Transverse colon (tissue), 4 donors: ENCODE measurements around the gene UBASH3A. TPM values are rescaled to one million over a fixed set of nuclear protein-coding genes. Genes with fewer than 3 reads are reported as not detected.
A peak's percentile ranks its signal among the peaks of the same experiment; 100 is the strongest.

Experiments
- DNase-seq: peaks from one replicate; pipeline ENCODE4 v3.0.0-alpha.2; 2019
- H3K27ac ChIP-seq, 4 donors: fragments of 200-600 bp; sonication (generic); 2 replicates each; pipeline ENCODE4 v1.5.1; 2016 to 2018; ENCODE audit warnings: inconsistent platforms in 4 of 4
- H3K27me3 ChIP-seq: fragments of 200-600 bp; sonication (generic); 2 replicates; pipeline ENCODE4 v1.5.1; 2017; ENCODE audit warnings: inconsistent platforms
- H3K36me3 ChIP-seq, 4 donors: fragments of 200-600 bp; sonication (generic); 2 replicates each; pipeline ENCODE4 v1.5.1; 2017 to 2019; ENCODE audit warnings: inconsistent platforms in 4 of 4
- H3K4me1 ChIP-seq, 4 donors: fragments of 200-600 bp; sonication (generic); 2 replicates each; pipeline ENCODE4 v1.5.1; 2017 to 2020; ENCODE audit warnings: inconsistent platforms in 4 of 4
- H3K4me3 ChIP-seq, 4 donors: fragments of 200-600 bp; sonication (generic); 1 replicate in 1 of 4; 2 replicates in 3 of 4; pipeline versions ENCODE4 v1.5.1 to v1.6.1; 2017 to 2019; ENCODE audit warnings: inconsistent platforms in 4 of 4
- H3K9me3 ChIP-seq, 2 donors: fragments of 200-600 bp; sonication (generic); 2 replicates each; pipeline ENCODE4 v1.5.1; 2017 to 2019; ENCODE audit warnings: inconsistent platforms in 2 of 2
- CTCF ChIP-seq, 5 experiments: fragments of 200-600 bp in 3 of 5; fragments of 450-650 bp in 2 of 5; sonication (generic) in 3 of 5; IDR thresholded peaks; 1 replicate in 2 of 5; 2 replicates in 3 of 5; pipeline ENCODE4 v1.5.1; 2016 to 2017; ENCODE audit warnings: antibody characterized with exemption in 5 of 5, inconsistent platforms in 3 of 5, mild to moderate bottlenecking in 2 of 5, moderate library complexity in 1 of 5
- EP300 ChIP-seq: sonication (generic); formaldehyde crosslinking; IDR thresholded peaks from one replicate; pipeline ENCODE4 v1.6.1; 2017; ENCODE audit warnings: antibody characterized with exemption, low read depth
- POLR2A ChIP-seq: fragments of 450-650 bp; IDR thresholded peaks from one replicate; pipeline ENCODE4 v1.6.1; 2016; ENCODE audit warnings: antibody characterized with exemption, mild to moderate bottlenecking, moderate library complexity
- POLR2AphosphoS5 ChIP-seq, 3 donors: sonication (generic); formaldehyde crosslinking; IDR thresholded peaks; one replicate each; pipeline ENCODE4 v1.6.1; 2016; ENCODE audit warnings: antibody characterized with exemption in 3 of 3
- WGBS, 2 donors: methylation state at CpG; one replicate each; pipeline ENCODE4 v1.1.5; 2018; ENCODE audit warnings: low coverage in 1 of 2; 5-methylcytosine and 5-hydroxymethylcytosine counted together
- in situ Hi-C, 4 donors: fragments of 200-750 bp; cut with MboI; loops; one replicate each; pipeline versions ENCODE4 v1.15.0 to v1.15.1; 2017; ENCODE audit warnings: low sequenced_read_pairs in 3 of 4, low pct_ligation_motif_present in 1 of 4, low pct_unique_long_range_greater_than_20kb in 1 of 4
- intact Hi-C: fragments of 100-400 bp; cut with DNase I; formaldehyde crosslinking; loops from one replicate; pipeline ENCODE4 v1.15.1; 2023; ENCODE audit warnings: low total_unique reads
- total RNA-seq, 4 donors: library from RNA; depleted of rRNA; stranded (reverse); fragments of >200 nt; gene quantifications; one replicate each; pipeline ENCODE4 v1.1.0, GENCODE V29; 2016

UBASH3A gene
- total RNA-seq, 4 donors from 2014 or later = 0.37 to 3.0 (median 0.82) TPM; not detected in 1

GRCh38 chr21:42376338-42376982, 27.2 kb upstream of the UBASH3A start:
- DNase-seq = peak; percentile 65
- H3K27ac ChIP-seq = peak overlapping the region; percentile 41 to 71 (median 62)
- WGBS, 2 donors = 58 to 68% methylated on average over 11 to 32 of the region's 32 CpGs
- H3K4me3 ChIP-seq = peak overlapping the region in 1 of 4 donors; percentile 22
- no peaks in the 10 kb centered on the region for H3K36me3 ChIP-seq
- no peaks in the 10 kb centered on the region for H3K9me3 ChIP-seq
- H3K4me1 ChIP-seq = peaks cover 0 to 21% (median 16%) of the 10 kb centered on the region in 4 donors
- TF ChIP-seq CTCF (IDR thresholded peaks at IDR 0.05) (peak in 2 of 5 experiments; percentile 22 to 64), POLR2A (peak; percentile 30), POLR2AphosphoS5 (IDR thresholded peaks at IDR 0.05) (peak in 1 of 3 donors; percentile 6), EP300 (no peak)
- no peaks in the 10 kb centered on the region for H3K27me3 ChIP-seq
- in situ Hi-C loops (no loop called here), intact Hi-C loops (no loop called here)

- no peak for TF ChIP-seq EP300
- TF ChIP-seq CTCF (IDR thresholded peaks at IDR 0.05) = no peak
- no peak for TF ChIP-seq POLR2A
- no peak for TF ChIP-seq POLR2AphosphoS5 (IDR thresholded peaks at IDR 0.05)
- intact Hi-C loops (no loop called here), in situ Hi-C loops (no loop called here)
- Histone ChIP-seq H3K9me3 (no peaks in the 10 kb centered on the region), H3K36me3 (no peaks in the 10 kb centered on the region), H3K27ac (peak overlapping the region in 1 of 4 donors; percentile 71), H3K4me3 (peak overlapping the region in 1 of 4 donors; percentile 22), H3K27me3 (no peaks in the 10 kb centered on the region), H3K4me1 (peaks cover 0 to 21% (median 16%) of the 10 kb centered on the region in 4 donors)
- peak; percentile 5 for DNase-seq
- 81 to 100% methylated on average over 2 to 24 of the region's 24 CpGs for WGBS, 2 donors
These were observed 26.3 kb upstream of the UBASH3A start for GRCh38 chr21:42377211-42377950.

GRCh38 chr21:42377951-42378340, 25.8 kb upstream of the UBASH3A start:
- H3K27ac ChIP-seq = no peak overlapping the region
- H3K4me1 ChIP-seq = peaks cover 0 to 21% (median 16%) of the 10 kb centered on the region in 4 donors
- H3K4me3 ChIP-seq = no peak overlapping the region
- H3K9me3 ChIP-seq = no peaks in the 10 kb centered on the region
- TF ChIP-seq CTCF (IDR thresholded peaks at IDR 0.05) (no peak), EP300 (no peak), POLR2A (no peak), POLR2AphosphoS5 (IDR thresholded peaks at IDR 0.05) (no peak)
- 85% methylated on average over 5 of the region's 5 CpGs; no CpG with 5 or more reads in 1 of the 2 donors for WGBS, 2 donors
- DNase-seq = peak; percentile 6
- H3K36me3 ChIP-seq = no peaks in the 10 kb centered on the region
- intact Hi-C loops = no loop called here
- H3K27me3 ChIP-seq = no peaks in the 10 kb centered on the region
- in situ Hi-C loops = no loop called here

GRCh38 chr21:42378418-42378817, 25.3 kb upstream of the UBASH3A start:
- no peaks in the 10 kb centered on the region for H3K27me3 ChIP-seq
- no peaks in the 10 kb centered on the region for H3K9me3 ChIP-seq
- no peak overlapping the region for H3K27ac ChIP-seq
- in situ Hi-C loops = no loop called here
- intact Hi-C loops = no loop called here
- TF ChIP-seq EP300 = no peak
- no peak for TF ChIP-seq CTCF (IDR thresholded peaks at IDR 0.05)
- TF ChIP-seq POLR2A = no peak
- TF ChIP-seq POLR2AphosphoS5 (IDR thresholded peaks at IDR 0.05) = no peak
- DNase-seq = peak; percentile 1
- H3K4me1 ChIP-seq = peaks cover 0 to 21% (median 16%) of the 10 kb centered on the region in 4 donors
- no peaks in the 10 kb centered on the region for H3K36me3 ChIP-seq
- 75 to 85% methylated on average over 5 to 8 of the region's 8 CpGs for WGBS, 2 donors
- H3K4me3 ChIP-seq = no peak overlapping the region
